ENCODE results near the gene TULP1. TPM values are rescaled to one million over a fixed set of nuclear protein-coding genes. Genes with fewer than 3 reads are reported as not detected.

TULP1 gene
- total RNA-seq, 1 experiment from 2014 or later: not detected

GRCh38 chr6:35485402-35485877 lies 27.3 kb downstream of the TULP1 start:
- no peak for TF ChIP-seq CTCF (IDR thresholded peaks at IDR 0.05; ENCODE audit: unreplicated experiment)
- POLR2A ChIA-PET: interaction anchor here (1.2 to 4.7 kb wide), 6 partner anchors 9 to 94 kb away, joined by 3 to 42 read pairs (median 12); partner anchors contain the start of genes RPL10A and TEAD3
- CTCF ChIA-PET: interaction anchor here (1.0 kb wide), 1 partner anchor 187 kb away, joined by 3 read pairs; no protein-coding TSS in a partner anchor
- Mint-ChIP-seq H3K36me3 (ENCODE audit: insufficient read depth, unreplicated experiment) (peaks cover 6% of the 10 kb centered on the region), H3K27me3 (ENCODE audit: insufficient read depth, unreplicated experiment) (no peaks in the 10 kb centered on the region), H3K9me3 (ENCODE audit: unreplicated experiment) (no peaks in the 10 kb centered on the region), H3K4me3 (ENCODE audit: unreplicated experiment) (peak overlapping the region; percentile 60), H3K4me1 (ENCODE audit: insufficient read depth, unreplicated experiment) (peaks cover 30% of the 10 kb centered on the region), H3K27ac (ENCODE audit: low read depth, unreplicated experiment) (peak overlapping the region; percentile 88)
- DNase-seq (ENCODE audit: unreplicated experiment): peak; percentile 79
- intact Hi-C loops (cut with micrococcal nuclease): loop anchor here (2.0 kb wide), 1 partner anchor 15 kb away; no protein-coding TSS in a partner anchor
- no TSS peak for BruUV-seq (replicated peaks)

DNA sequence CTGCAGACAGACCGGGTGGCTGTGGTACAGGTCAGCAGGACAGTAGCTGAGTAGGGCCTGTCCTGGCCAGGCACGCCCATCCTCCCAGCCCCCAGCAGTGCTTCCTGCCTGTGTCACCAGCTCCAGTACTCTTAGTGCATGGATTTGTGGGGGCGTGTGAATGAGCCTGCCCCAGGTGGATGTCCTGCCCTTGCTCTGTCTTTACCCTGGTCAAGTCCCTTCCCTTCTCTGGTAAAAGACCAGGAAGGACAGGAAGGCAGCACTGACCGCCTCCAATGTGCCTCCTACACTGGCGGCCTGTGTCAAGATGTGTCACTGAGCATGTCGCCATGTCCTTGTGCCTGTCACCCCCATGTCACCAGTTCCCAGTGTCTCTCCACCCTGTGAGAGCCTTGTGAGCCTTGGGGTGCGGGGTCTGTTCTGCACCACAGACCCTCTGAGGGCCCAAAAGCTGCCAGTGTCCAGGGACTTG lies 27.7 kb downstream of the TULP1 start:
- no peaks in the 10 kb centered on the region for H3K27me3 Mint-ChIP-seq (ENCODE audit: insufficient read depth, unreplicated experiment)
- peak overlapping the region; percentile 88 for H3K27ac Mint-ChIP-seq (ENCODE audit: low read depth, unreplicated experiment)
- ChIA-PET POLR2A (interaction anchor here (1.2 to 4.1 kb wide), 6 partner anchors 8 to 93 kb away, joined by 3 to 42 read pairs (median 12); partner anchors contain the start of gene TEAD3), CTCF (interaction anchor here (1.0 kb wide), 1 partner anchor 187 kb away, joined by 3 read pairs; no protein-coding TSS in a partner anchor)
- intact Hi-C loops (cut with micrococcal nuclease): loop anchor here (2.0 kb wide), 1 partner anchor 14 kb away; no protein-coding TSS in a partner anchor
- H3K36me3 Mint-ChIP-seq (ENCODE audit: insufficient read depth, unreplicated experiment): peaks cover 6% of the 10 kb centered on the region
- DNase-seq (ENCODE audit: unreplicated experiment): peak; percentile 70
- peaks cover 30% of the 10 kb centered on the region for H3K4me1 Mint-ChIP-seq (ENCODE audit: insufficient read depth, unreplicated experiment)
- peak overlapping the region; percentile 60 for H3K4me3 Mint-ChIP-seq (ENCODE audit: unreplicated experiment)
- BruUV-seq (replicated peaks): no TSS peak
- no peak for TF ChIP-seq CTCF (IDR thresholded peaks at IDR 0.05; ENCODE audit: unreplicated experiment)
- no peaks in the 10 kb centered on the region for H3K9me3 Mint-ChIP-seq (ENCODE audit: unreplicated experiment)

DNA sequence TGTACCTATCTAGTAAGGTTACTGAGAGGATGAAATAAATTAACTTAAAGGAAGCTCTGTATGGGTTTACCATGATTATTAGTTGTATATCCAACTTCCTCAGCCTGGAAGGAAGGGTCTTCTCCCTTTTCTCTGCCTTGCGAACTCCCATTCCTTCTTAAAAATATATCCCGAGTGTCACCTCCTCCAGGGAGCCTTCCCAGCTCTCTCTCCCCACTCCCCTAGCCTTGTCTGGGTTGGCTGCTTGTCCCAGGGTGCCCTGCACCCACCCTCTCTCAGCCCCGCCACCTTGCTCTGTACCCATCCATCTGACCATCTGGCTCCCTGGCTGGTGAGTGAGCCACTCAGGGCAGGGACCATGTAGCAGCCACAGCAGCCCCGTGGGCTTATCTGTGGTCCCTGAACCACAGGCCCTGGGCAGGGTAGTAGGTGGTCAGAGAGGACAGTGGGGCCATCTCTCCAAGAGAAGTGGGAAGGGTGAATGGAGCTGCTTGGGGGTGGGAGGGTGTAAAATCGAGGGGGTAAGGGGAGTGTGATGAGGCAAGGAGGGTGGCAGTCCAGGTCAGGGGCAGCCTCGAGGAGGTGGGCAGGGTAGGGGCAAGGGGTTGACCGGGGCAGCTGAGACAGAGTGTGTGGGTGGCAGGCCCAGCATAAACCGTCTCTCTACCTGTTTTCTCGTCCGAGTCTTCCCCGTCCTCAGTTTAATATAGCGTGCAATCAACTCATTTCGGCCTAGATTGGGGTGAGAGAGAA lies 28.6 kb downstream of the TULP1 start:
- intact Hi-C loops (cut with micrococcal nuclease): loop anchor here (2.0 kb wide), 1 partner anchor 13 kb away; no protein-coding TSS in a partner anchor
- CTCF ChIA-PET: no interaction called here
- peaks cover 30% of the 10 kb centered on the region for H3K4me1 Mint-ChIP-seq (ENCODE audit: insufficient read depth, unreplicated experiment)
- TF ChIP-seq CTCF (IDR thresholded peaks at IDR 0.05; ENCODE audit: unreplicated experiment): no peak
- H3K36me3 Mint-ChIP-seq (ENCODE audit: insufficient read depth, unreplicated experiment): peaks cover 6% of the 10 kb centered on the region
- POLR2A ChIA-PET: interaction anchor here (0.6 to 3.5 kb wide), 4 partner anchors 12 to 29 kb away, joined by 3 to 23 read pairs (median 8); no protein-coding TSS in a partner anchor
- no peak overlapping the region for H3K27ac Mint-ChIP-seq (ENCODE audit: low read depth, unreplicated experiment)
- H3K4me3 Mint-ChIP-seq (ENCODE audit: unreplicated experiment): no peak overlapping the region
- no peaks in the 10 kb centered on the region for H3K27me3 Mint-ChIP-seq (ENCODE audit: insufficient read depth, unreplicated experiment)
- DNase-seq (ENCODE audit: unreplicated experiment): no peak
- no TSS peak for BruUV-seq (replicated peaks)
- no peaks in the 10 kb centered on the region for H3K9me3 Mint-ChIP-seq (ENCODE audit: unreplicated experiment)

DNA sequence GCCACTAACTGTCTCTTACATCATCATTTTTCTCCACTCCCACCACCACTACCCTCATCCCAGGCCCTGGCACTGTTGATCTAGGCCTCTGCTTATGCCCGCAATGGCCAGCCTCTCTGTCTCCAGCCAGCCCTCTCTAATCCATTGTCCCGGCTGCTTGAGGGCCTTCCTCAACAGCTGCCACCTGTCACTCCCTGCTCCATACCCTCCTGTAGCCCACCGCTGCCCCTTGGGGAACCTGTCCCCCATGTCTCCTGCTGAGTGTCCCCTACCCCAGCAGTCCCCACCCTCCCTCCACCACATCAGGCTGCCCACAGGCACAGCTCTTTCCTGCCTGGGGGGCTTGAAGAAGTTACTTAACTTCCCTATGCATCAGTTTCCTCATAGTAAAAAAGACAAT lies 29.2 kb downstream of the TULP1 start:
- ChIA-PET POLR2A (interaction anchor here (0.6 to 3.5 kb wide), 4 partner anchors 11 to 29 kb away, joined by 3 to 23 read pairs (median 8); no protein-coding TSS in a partner anchor), CTCF (no interaction called here)
- H3K9me3 Mint-ChIP-seq (ENCODE audit: unreplicated experiment): no peaks in the 10 kb centered on the region
- no TSS peak for BruUV-seq (replicated peaks)
- peaks cover 29% of the 10 kb centered on the region for H3K4me1 Mint-ChIP-seq (ENCODE audit: insufficient read depth, unreplicated experiment)
- no peaks in the 10 kb centered on the region for H3K27me3 Mint-ChIP-seq (ENCODE audit: insufficient read depth, unreplicated experiment)
- no peak for TF ChIP-seq CTCF (IDR thresholded peaks at IDR 0.05; ENCODE audit: unreplicated experiment)
- H3K36me3 Mint-ChIP-seq (ENCODE audit: insufficient read depth, unreplicated experiment): peaks cover 6% of the 10 kb centered on the region
- no peak for DNase-seq (ENCODE audit: unreplicated experiment)
- H3K27ac Mint-ChIP-seq (ENCODE audit: low read depth, unreplicated experiment): no peak overlapping the region
- no peak overlapping the region for H3K4me3 Mint-ChIP-seq (ENCODE audit: unreplicated experiment)
- intact Hi-C loops (cut with micrococcal nuclease): no loop called here
